ENCODE results near the gene CNTNAP1.

CNTNAP1 gene

GRCh38 chr17:42676424-42677011, 5.8 kb upstream of the CNTNAP1 start, which contains the start of gene PLEKHH3:
PLEKHH3 (minus strand) TSS chr17:42676994; CDS start chr17:42676563, 431 bp downstream.
- TF ChIP-seq, protein P1, sequence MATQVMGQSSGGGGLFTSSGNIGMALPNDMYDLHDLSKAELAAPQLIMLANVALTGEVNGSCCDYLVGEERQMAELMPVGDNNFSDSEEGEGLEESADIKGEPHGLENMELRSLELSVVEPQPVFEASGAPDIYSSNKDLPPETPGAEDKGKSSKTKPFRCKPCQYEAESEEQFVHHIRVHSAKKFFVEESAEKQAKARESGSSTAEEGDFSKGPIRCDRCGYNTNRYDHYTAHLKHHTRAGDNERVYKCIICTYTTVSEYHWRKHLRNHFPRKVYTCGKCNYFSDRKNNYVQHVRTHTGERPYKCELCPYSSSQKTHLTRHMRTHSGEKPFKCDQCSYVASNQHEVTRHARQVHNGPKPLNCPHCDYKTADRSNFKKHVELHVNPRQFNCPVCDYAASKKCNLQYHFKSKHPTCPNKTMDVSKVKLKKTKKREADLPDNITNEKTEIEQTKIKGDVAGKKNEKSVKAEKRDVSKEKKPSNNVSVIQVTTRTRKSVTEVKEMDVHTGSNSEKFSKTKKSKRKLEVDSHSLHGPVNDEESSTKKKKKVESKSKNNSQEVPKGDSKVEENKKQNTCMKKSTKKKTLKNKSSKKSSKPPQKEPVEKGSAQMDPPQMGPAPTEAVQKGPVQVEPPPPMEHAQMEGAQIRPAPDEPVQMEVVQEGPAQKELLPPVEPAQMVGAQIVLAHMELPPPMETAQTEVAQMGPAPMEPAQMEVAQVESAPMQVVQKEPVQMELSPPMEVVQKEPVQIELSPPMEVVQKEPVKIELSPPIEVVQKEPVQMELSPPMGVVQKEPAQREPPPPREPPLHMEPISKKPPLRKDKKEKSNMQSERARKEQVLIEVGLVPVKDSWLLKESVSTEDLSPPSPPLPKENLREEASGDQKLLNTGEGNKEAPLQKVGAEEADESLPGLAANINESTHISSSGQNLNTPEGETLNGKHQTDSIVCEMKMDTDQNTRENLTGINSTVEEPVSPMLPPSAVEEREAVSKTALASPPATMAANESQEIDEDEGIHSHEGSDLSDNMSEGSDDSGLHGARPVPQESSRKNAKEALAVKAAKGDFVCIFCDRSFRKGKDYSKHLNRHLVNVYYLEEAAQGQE (IDR thresholded peaks at IDR 0.05; ENCODE audit: insufficient read depth in 1 of 2, low read depth in 2 of 2, low read length in 2 of 2) = peak; percentile 25 to 41; a peak in 1 of 4 replicates
- TF ChIP-seq TAF1 (IDR thresholded peaks at IDR 0.05; ENCODE audit: borderline replicate concordance, insufficient read depth, low read length) (peak; percentile 72; the same call in 1 of the 2 replicates), SIN3A (IDR thresholded peaks at IDR 0.05; ENCODE audit: borderline replicate concordance, insufficient read depth, low read length) (peak; percentile 9; the same call in 1 of the 2 replicates), POLR2AphosphoS5 (IDR thresholded peaks at IDR 0.05; ENCODE audit: low read depth, low read length) (peak; percentile 68), FOXP2 (optimal IDR thresholded peaks at IDR 0.05; ENCODE audit: borderline replicate concordance, extremely low read depth, extremely low read length, insufficient read depth) (no peak)

DNA sequence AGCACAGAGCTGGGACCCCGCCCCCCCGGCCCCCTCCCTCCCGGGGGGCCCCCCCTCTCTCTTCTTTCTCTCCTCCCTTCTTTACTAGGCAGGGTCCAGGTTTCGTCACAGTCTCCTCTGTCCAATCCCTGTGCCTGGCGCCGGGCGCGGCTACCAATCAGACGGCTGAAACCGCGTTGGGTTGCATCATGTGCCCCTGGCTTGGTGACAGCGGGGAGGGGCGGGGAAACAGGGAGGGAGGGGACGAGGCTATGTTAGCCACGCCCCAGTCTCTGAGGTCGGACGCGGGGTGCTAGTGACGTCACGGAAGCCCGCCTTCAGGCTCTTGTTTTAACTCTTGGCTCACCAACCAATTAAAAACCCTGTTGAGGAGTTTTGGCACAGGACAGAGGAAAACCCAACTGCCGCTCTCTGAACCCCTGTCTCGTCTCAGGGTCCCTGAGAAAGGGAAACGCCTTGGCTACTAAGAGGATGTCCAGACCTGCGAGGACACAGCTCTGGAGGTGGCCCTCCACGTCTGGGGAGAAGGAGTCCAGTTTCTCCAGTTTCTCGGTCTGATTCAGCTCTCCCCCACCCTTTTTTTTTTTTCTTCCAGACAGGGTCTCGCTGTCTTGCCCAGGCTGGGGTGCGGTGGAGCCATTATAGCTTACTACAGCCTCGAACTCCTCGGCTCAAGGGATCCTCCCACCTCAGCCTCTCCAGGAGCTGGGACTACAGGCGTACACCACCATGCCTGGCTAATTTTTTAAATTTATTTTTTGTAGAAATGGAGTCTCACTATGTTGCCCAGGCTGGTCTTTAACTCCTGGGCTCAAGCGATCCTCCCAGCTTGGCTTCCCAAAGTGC, 5.1 kb upstream of the CNTNAP1 start:
- TF ChIP-seq, protein P1 (IDR thresholded peaks at IDR 0.05; ENCODE audit: insufficient read depth in 1 of 2, low read depth in 2 of 2, low read length in 2 of 2) = no peak
- TF ChIP-seq POLR2AphosphoS5 (IDR thresholded peaks at IDR 0.05; ENCODE audit: low read depth, low read length) (no peak), FOXP2 (optimal IDR thresholded peaks at IDR 0.05; ENCODE audit: borderline replicate concordance, extremely low read depth, extremely low read length, insufficient read depth) (no peak), SIN3A (IDR thresholded peaks at IDR 0.05; ENCODE audit: borderline replicate concordance, insufficient read depth, low read length) (no peak), TAF1 (IDR thresholded peaks at IDR 0.05; ENCODE audit: borderline replicate concordance, insufficient read depth, low read length) (no peak)

DNA sequence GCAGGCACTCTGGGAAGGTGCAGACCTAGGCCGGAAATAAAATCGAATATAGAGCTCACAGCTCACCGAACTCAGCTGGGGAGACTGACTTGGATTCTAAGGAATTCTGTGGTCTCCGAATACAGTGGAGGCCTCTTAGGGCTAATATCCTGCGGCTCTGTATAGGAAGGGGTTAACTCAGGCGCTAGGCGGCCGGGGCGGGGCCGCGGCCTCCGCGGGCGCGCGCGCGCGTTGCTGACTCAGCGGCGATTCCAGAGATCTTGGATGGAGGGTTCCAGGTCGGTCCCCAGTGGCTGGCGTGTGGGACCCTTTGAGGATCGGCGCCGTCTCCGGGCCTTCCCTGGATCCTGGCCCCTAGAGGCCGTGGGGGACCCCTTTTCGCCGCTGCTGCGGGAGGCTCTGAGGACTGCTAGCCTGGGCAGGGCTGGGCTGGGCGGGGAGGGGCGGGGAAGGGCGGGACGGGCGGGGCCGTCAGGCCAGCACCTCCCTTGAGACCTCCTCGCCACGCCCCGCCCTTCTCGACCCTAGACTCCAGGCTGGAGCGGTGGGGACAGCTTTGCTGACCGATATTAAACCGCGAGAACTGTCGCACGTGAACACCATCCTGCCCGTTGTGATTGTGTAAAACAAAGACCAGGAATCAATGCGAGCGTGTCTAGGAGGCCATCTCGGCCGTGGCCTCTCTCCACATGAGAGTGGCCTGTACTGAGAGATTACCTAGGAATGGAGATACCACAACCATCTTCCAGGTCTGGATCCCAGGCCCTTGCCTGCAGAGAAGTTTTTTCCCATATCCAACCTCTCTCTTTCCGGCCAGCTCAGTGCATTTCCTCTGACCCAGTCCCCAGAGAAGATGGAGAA, 4.2 kb upstream of the CNTNAP1 start:
- peak; percentile 88 for TF ChIP-seq POLR2AphosphoS5 (IDR thresholded peaks at IDR 0.05; ENCODE audit: low read depth, low read length)
- TF ChIP-seq FOXP2 (optimal IDR thresholded peaks at IDR 0.05; ENCODE audit: borderline replicate concordance, extremely low read depth, extremely low read length, insufficient read depth) = no peak
- peak; percentile 5; the same call in 1 of the 2 replicates for TF ChIP-seq SIN3A (IDR thresholded peaks at IDR 0.05; ENCODE audit: borderline replicate concordance, insufficient read depth, low read length)
- TF ChIP-seq, protein P1 (IDR thresholded peaks at IDR 0.05; ENCODE audit: insufficient read depth in 1 of 2, low read depth in 2 of 2, low read length in 2 of 2) = peak in 1 of 2 experiments; percentile 48; a peak in 1 of 4 replicates
- peak; percentile 73; the same call in 1 of the 2 replicates for TF ChIP-seq TAF1 (IDR thresholded peaks at IDR 0.05; ENCODE audit: borderline replicate concordance, insufficient read depth, low read length)

GRCh38 chr17:42678951-42679491, 3.3 kb upstream of the CNTNAP1 start:
- TF ChIP-seq, protein P1 (IDR thresholded peaks at IDR 0.05; ENCODE audit: insufficient read depth in 1 of 2, low read depth in 2 of 2, low read length in 2 of 2) = no peak
- TF ChIP-seq TAF1 (IDR thresholded peaks at IDR 0.05; ENCODE audit: borderline replicate concordance, insufficient read depth, low read length) (no peak), POLR2AphosphoS5 (IDR thresholded peaks at IDR 0.05; ENCODE audit: low read depth, low read length) (no peak), SIN3A (IDR thresholded peaks at IDR 0.05; ENCODE audit: borderline replicate concordance, insufficient read depth, low read length) (no peak), FOXP2 (optimal IDR thresholded peaks at IDR 0.05; ENCODE audit: borderline replicate concordance, extremely low read depth, extremely low read length, insufficient read depth) (no peak)
